Measurements from ENCODE around the gene CDCA7L.
"Not testable (repeated sequence)": the region's sequence is repeated elsewhere in the genome, so short reads cannot be mapped to it uniquely, and the experiment has no call there.

Gene CDCA7L

GRCh38 chr7:21868576-21868850 is 77.2 kb downstream of the CDCA7L start:
- TF ChIP-seq, protein P1, sequence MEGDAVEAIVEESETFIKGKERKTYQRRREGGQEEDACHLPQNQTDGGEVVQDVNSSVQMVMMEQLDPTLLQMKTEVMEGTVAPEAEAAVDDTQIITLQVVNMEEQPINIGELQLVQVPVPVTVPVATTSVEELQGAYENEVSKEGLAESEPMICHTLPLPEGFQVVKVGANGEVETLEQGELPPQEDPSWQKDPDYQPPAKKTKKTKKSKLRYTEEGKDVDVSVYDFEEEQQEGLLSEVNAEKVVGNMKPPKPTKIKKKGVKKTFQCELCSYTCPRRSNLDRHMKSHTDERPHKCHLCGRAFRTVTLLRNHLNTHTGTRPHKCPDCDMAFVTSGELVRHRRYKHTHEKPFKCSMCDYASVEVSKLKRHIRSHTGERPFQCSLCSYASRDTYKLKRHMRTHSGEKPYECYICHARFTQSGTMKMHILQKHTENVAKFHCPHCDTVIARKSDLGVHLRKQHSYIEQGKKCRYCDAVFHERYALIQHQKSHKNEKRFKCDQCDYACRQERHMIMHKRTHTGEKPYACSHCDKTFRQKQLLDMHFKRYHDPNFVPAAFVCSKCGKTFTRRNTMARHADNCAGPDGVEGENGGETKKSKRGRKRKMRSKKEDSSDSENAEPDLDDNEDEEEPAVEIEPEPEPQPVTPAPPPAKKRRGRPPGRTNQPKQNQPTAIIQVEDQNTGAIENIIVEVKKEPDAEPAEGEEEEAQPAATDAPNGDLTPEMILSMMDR (IDR thresholded peaks at IDR 0.05; ENCODE audit: low read depth, low read length, missing control alignments), result no peak
- DNase-seq (ENCODE audit: low read depth), result peak; percentile 2
- in situ Hi-C loops (cut with HindIII; ENCODE audit: low sequenced_read_pairs), result no loop called here
- no peak overlapping the region for H3K4me3 ChIP-seq (ENCODE audit: low read depth, low read length)

- TF ChIP-seq, protein P1 (IDR thresholded peaks at IDR 0.05; ENCODE audit: low read depth, low read length, missing control alignments), result no peak
- no peak overlapping the region for H3K4me3 ChIP-seq (ENCODE audit: low read depth, low read length)
- in situ Hi-C loops (cut with HindIII; ENCODE audit: low sequenced_read_pairs), result no loop called here
- DNase-seq (ENCODE audit: low read depth), result no peak
These were observed 77.7 kb downstream of the CDCA7L start for GRCh38 chr7:21867816-21868575.

DNA sequence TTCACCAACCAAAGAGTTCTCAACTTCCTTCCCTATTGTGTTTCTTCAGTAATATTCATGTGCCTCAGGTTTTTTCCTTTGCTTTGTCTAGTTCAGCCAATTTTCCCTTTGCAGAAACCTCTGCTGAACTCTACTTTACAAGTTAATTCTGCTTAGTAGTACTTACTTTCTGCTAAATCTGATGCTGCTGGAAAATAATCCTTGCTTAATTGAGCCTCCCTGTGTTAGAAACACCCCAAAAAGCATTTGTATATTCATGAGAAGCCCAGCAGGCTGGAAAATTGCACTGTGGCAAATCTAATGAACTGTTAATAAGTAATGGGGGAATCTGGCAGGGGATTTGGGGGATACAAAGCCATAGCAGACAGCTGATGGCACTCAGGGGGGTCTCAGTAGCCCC is 78.5 kb downstream of the CDCA7L start:
- TF ChIP-seq, protein P1 (IDR thresholded peaks at IDR 0.05; ENCODE audit: low read depth, low read length, missing control alignments), result no peak
- no peak for DNase-seq (ENCODE audit: low read depth)
- in situ Hi-C loops (cut with HindIII; ENCODE audit: low sequenced_read_pairs), result no loop called here
- no peak overlapping the region for H3K4me3 ChIP-seq (ENCODE audit: low read depth, low read length)

DNA sequence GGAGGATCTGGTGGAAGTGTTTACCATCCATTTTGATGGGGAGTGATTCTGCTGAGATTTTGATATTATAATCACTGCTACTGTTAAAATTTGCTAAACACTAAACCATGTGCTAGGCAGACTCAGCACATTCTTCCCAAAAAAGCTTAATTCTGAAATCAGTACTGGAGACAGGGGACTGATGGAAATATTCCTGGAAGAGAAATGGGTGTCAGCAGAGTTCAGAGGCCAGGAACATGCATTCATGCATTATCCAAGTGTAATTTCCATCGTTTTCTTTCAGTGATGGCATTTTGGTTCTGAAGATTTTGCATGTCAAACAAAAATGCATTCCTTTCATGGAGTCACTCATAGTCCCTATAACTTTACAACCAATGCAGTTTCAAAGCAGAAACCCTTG is 79.0 kb downstream of the CDCA7L start:
- TF ChIP-seq, protein P1 (IDR thresholded peaks at IDR 0.05; ENCODE audit: low read depth, low read length, missing control alignments), result no peak
- in situ Hi-C loops (cut with HindIII; ENCODE audit: low sequenced_read_pairs), result no loop called here
- no peak for DNase-seq (ENCODE audit: low read depth)
- H3K4me3 ChIP-seq (ENCODE audit: low read depth, low read length), result no peak overlapping the region

- in situ Hi-C loops (cut with HindIII; ENCODE audit: low sequenced_read_pairs); H3K4me3 ChIP-seq (ENCODE audit: low read depth, low read length); DNase-seq (ENCODE audit: low read depth): not testable (repeated sequence)
These were observed 80.0 kb downstream of the CDCA7L start for GRCh38 chr7:21865631-21866204.

DNA sequence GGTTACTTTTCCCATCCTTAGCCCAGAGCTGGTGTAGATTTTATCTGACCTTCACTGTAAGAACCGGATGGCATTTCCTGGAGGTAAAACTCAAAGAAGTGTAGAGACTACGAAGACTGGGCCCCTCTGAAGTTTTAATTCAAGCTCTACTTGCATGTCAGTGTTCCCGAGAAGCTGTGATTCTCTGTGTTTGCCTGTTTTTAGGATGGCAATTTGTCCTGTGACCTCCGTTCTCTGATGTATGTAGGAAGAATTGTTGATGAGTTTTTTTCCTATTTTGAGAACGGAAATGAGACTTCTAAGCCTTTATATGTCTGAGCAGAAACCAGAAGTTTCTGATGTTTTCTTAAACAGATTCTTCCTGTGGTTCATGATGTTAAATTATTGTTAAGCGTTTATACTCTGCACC is 94.1 kb downstream of the CDCA7L start:
- H3K4me3 ChIP-seq (ENCODE audit: low read depth, low read length), result no peak overlapping the region
- TF ChIP-seq, protein P1 (IDR thresholded peaks at IDR 0.05; ENCODE audit: low read depth, low read length, missing control alignments), result no peak
- in situ Hi-C loops (cut with HindIII; ENCODE audit: low sequenced_read_pairs), result no loop called here
- DNase-seq (ENCODE audit: low read depth), result no peak
